Dendritic cell treated with granulocyte-macrophage colony-stimulating factor and Interleukin-4, amounts not matched to agents 40 ng/mL and 50 ng/mL, for 4 days (primary cell): ENCODE measurements around the gene EDC3.
"Not testable (repeated sequence)": the region's sequence is repeated elsewhere in the genome, so short reads cannot be mapped to it uniquely, and the experiment has no call there.

ENCODE experiments used
- H3K27ac Mint-ChIP-seq: one replicate; pipeline ENCODE4 v1.8.0; 2022; ENCODE audit warnings: mild to moderate bottlenecking, mixed read lengths
- H3K27me3 Mint-ChIP-seq: one replicate; pipeline ENCODE4 v1.8.0; 2022; ENCODE audit warnings: mild to moderate bottlenecking, mixed read lengths
- H3K36me3 Mint-ChIP-seq: one replicate; pipeline ENCODE4 v1.8.0; 2022; ENCODE audit warnings: low read depth, mixed read lengths
- H3K4me1 Mint-ChIP-seq: one replicate; pipeline ENCODE4 v1.8.0; 2022; ENCODE audit warnings: low read depth, mixed read lengths
- H3K4me3 Mint-ChIP-seq: one replicate; pipeline ENCODE4 v1.8.0; 2022; ENCODE audit warnings: mild to moderate bottlenecking, moderate library complexity, mixed read lengths
- H3K9me3 Mint-ChIP-seq: one replicate; pipeline ENCODE4 v1.8.0; 2022; ENCODE audit warnings: mixed read lengths
- intact Hi-C: fragments of 100-400 bp; cut with micrococcal nuclease; formaldehyde crosslinking; loops from one replicate; pipeline ENCODE4 v1.15.0; 2022

Gene EDC3

GRCh38 chr15:74611341-74611740 is 84.5 kb downstream of the EDC3 start:
- H3K27me3 Mint-ChIP-seq = peaks cover 6% of the 10 kb centered on the region
- peaks cover 7% of the 10 kb centered on the region for H3K36me3 Mint-ChIP-seq
- intact Hi-C loops = no loop called here
- H3K9me3 Mint-ChIP-seq = no peaks in the 10 kb centered on the region
- H3K27ac Mint-ChIP-seq = no peak overlapping the region
- H3K4me1 Mint-ChIP-seq = peaks cover 1% of the 10 kb centered on the region
- no peak overlapping the region for H3K4me3 Mint-ChIP-seq

GRCh38 chr15:74610302-74610951 is 85.4 kb downstream of the EDC3 start:
- Mint-ChIP-seq H3K27ac (no peak overlapping the region), H3K4me1 (no peaks in the 10 kb centered on the region), H3K36me3 (no peaks in the 10 kb centered on the region), H3K27me3 (peaks cover 6% of the 10 kb centered on the region), H3K4me3 (no peak overlapping the region), H3K9me3 (no peaks in the 10 kb centered on the region)
- intact Hi-C loops = no loop called here

GRCh38 chr15:74609938-74610301 is 85.9 kb downstream of the EDC3 start:
- Mint-ChIP-seq H3K36me3 (no peaks in the 10 kb centered on the region), H3K27me3 (peaks cover 6% of the 10 kb centered on the region), H3K4me3 (no peak overlapping the region), H3K27ac (no peak overlapping the region), H3K4me1 (no peaks in the 10 kb centered on the region), H3K9me3 (no peaks in the 10 kb centered on the region)
- intact Hi-C loops = no loop called here

- no peaks in the 10 kb centered on the region for H3K4me1 Mint-ChIP-seq
- no peaks in the 10 kb centered on the region for H3K9me3 Mint-ChIP-seq
- H3K27me3 Mint-ChIP-seq = peaks cover 6% of the 10 kb centered on the region
- no peaks in the 10 kb centered on the region for H3K36me3 Mint-ChIP-seq
- H3K27ac Mint-ChIP-seq = no peak overlapping the region
- intact Hi-C loops = no loop called here
- no peak overlapping the region for H3K4me3 Mint-ChIP-seq
These were observed 87.0 kb downstream of the EDC3 start for GRCh38 chr15:74608786-74609185.

- intact Hi-C loops = no loop called here
These were observed 90.1 kb downstream of the EDC3 start for GRCh38 chr15:74605795-74606150.

GRCh38 chr15:74604983-74605794 is 90.6 kb downstream of the EDC3 start:
- intact Hi-C loops = no loop called here
- Mint-ChIP-seq H3K27ac (no peak overlapping the region), H3K4me1 (peaks cover 5% of the 10 kb centered on the region), H3K4me3 (no peak overlapping the region), H3K9me3 (no peaks in the 10 kb centered on the region), H3K27me3 (peaks cover 7% of the 10 kb centered on the region), H3K36me3 (no peaks in the 10 kb centered on the region)

More at GRCh38 chr15:74605795-74606150, 90.1 kb downstream of the EDC3 start:
- Mint-ChIP-seq H3K9me3 (no peaks in the 10 kb centered on the region), H3K36me3 (no peaks in the 10 kb centered on the region), H3K4me1 (peaks cover 5% of the 10 kb centered on the region), H3K4me3 (no peak overlapping the region), H3K27ac (no peak overlapping the region), H3K27me3 (peaks cover 7% of the 10 kb centered on the region)

GRCh38 chr15:74603789-74604705 is 91.8 kb downstream of the EDC3 start:
- intact Hi-C loops = no loop called here
- no peak overlapping the region for H3K4me3 Mint-ChIP-seq
- no peak overlapping the region for H3K27ac Mint-ChIP-seq
- H3K27me3 Mint-ChIP-seq = peaks cover 7% of the 10 kb centered on the region
- H3K4me1 Mint-ChIP-seq = peaks cover 12% of the 10 kb centered on the region
- H3K9me3 Mint-ChIP-seq = no peaks in the 10 kb centered on the region
- H3K36me3 Mint-ChIP-seq = peaks cover 4% of the 10 kb centered on the region

GRCh38 chr15:74603026-74603788 is 92.6 kb downstream of the EDC3 start:
- intact Hi-C loops = no loop called here
- Mint-ChIP-seq H3K36me3 (peaks cover 13% of the 10 kb centered on the region), H3K27me3 (peaks cover 6% of the 10 kb centered on the region), H3K4me1 (peaks cover 17% of the 10 kb centered on the region), H3K9me3 (no peaks in the 10 kb centered on the region), H3K27ac (no peak overlapping the region), H3K4me3 (no peak overlapping the region)

GRCh38 chr15:74599156-74599555 is 96.7 kb downstream of the EDC3 start:
- Mint-ChIP-seq H3K27ac (peak overlapping the region; percentile 91), H3K9me3 (no peaks in the 10 kb centered on the region), H3K4me1 (peaks cover 26% of the 10 kb centered on the region), H3K27me3 (peaks cover 2% of the 10 kb centered on the region), H3K36me3 (peaks cover 48% of the 10 kb centered on the region), H3K4me3 (peak overlapping the region; percentile 92)
- intact Hi-C loops = loop anchor here (2.0 to 5.0 kb wide), 3 partner anchors 16 to 137 kb away; partner anchors contain the start of genes CLK3 and UBL7

- peak overlapping the region; percentile 92 for H3K4me3 Mint-ChIP-seq
- H3K36me3 Mint-ChIP-seq = peaks cover 56% of the 10 kb centered on the region
- peak overlapping the region; percentile 91 for H3K27ac Mint-ChIP-seq
- no peaks in the 10 kb centered on the region for H3K9me3 Mint-ChIP-seq
- peaks cover 26% of the 10 kb centered on the region for H3K4me1 Mint-ChIP-seq
- peaks cover 2% of the 10 kb centered on the region for H3K27me3 Mint-ChIP-seq
- intact Hi-C loops = loop anchor here (2.0 to 5.0 kb wide), 3 partner anchors 17 to 136 kb away; partner anchors contain the start of genes CLK3 and UBL7
These were observed 97.5 kb downstream of the EDC3 start for GRCh38 chr15:74598126-74598842.

- H3K4me3 Mint-ChIP-seq, H3K9me3 Mint-ChIP-seq, H3K27me3 Mint-ChIP-seq: not testable (repeated sequence)
- Mint-ChIP-seq H3K4me1 (peaks cover 24% of the 10 kb centered on the region), H3K36me3 (peaks cover 67% of the 10 kb centered on the region), H3K27ac (peak overlapping the region; percentile 91)
- intact Hi-C loops = loop anchor here (5.0 kb wide), 1 partner anchor 135 kb away; the partner anchor contains the start of gene UBL7
These were observed 98.6 kb downstream of the EDC3 start for GRCh38 chr15:74597146-74597705.

GRCh38 chr15:74596736-74597135 is 99.1 kb downstream of the EDC3 start:
- H3K27me3 Mint-ChIP-seq, H3K4me3 Mint-ChIP-seq, H3K9me3 Mint-ChIP-seq: not testable (repeated sequence)
- Mint-ChIP-seq H3K36me3 (peaks cover 72% of the 10 kb centered on the region), H3K27ac (peak overlapping the region; percentile 37), H3K4me1 (peaks cover 22% of the 10 kb centered on the region)
- intact Hi-C loops = loop anchor here (5.0 kb wide), 1 partner anchor 134 kb away; the partner anchor contains the start of gene UBL7
